ENCODE results near the gene FBXL20. TPM values are rescaled to one million over a fixed set of nuclear protein-coding genes. Genes with fewer than 3 reads are reported as not detected.

Gene FBXL20
- total RNA-seq, 2 donors from 2014 or later = 22.4 to 43.6 TPM

DNA sequence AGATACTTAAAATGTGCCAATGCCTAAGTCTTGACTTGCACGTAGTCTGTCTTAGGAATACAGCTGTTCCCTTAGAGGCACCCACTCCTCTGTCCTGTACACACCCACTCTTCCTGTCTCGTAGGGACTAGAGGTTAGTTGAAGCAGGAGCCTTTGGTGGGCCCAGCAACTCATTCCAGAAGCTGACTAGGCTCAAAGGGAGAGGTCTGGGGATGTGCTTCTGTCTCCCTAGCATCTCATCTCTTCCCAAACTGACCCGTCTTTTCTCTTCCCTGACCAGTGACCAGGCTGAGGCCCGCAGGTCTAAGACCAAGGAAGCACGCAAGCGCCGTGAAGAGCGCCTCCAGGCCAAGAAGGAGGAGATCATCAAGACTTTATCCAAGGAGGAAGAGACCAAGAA lies 197.2 kb downstream of the FBXL20 start:
- no peak overlapping the region for H3K27ac ChIP-seq
- no peak overlapping the region for H3K4me3 ChIP-seq
- no peak for DNase-seq (ENCODE audit: low spot score)
- 79% methylated on average over 8 of the region's 8 CpGs for WGBS
- TF ChIP-seq, protein P1, sequence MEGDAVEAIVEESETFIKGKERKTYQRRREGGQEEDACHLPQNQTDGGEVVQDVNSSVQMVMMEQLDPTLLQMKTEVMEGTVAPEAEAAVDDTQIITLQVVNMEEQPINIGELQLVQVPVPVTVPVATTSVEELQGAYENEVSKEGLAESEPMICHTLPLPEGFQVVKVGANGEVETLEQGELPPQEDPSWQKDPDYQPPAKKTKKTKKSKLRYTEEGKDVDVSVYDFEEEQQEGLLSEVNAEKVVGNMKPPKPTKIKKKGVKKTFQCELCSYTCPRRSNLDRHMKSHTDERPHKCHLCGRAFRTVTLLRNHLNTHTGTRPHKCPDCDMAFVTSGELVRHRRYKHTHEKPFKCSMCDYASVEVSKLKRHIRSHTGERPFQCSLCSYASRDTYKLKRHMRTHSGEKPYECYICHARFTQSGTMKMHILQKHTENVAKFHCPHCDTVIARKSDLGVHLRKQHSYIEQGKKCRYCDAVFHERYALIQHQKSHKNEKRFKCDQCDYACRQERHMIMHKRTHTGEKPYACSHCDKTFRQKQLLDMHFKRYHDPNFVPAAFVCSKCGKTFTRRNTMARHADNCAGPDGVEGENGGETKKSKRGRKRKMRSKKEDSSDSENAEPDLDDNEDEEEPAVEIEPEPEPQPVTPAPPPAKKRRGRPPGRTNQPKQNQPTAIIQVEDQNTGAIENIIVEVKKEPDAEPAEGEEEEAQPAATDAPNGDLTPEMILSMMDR (IDR thresholded peaks at IDR 0.05) = no peak
- TF ChIP-seq POLR2A (IDR thresholded peaks at IDR 0.05) = no peak
- no peak for TF ChIP-seq POLR2AphosphoS5 (IDR thresholded peaks at IDR 0.05)
- intact Hi-C loops (cut with DNase I) = no loop called here
- H3K27me3 ChIP-seq (replicated peaks; ENCODE audit: insufficient read depth) = no peaks in the 10 kb centered on the region
- H3K36me3 ChIP-seq = peaks cover 11 to 22% of the 10 kb centered on the region in 2 donors
- H3K4me1 ChIP-seq (replicated peaks) = peaks cover 12% of the 10 kb centered on the region
- H3K9me3 ChIP-seq = no peaks in the 10 kb centered on the region

Other genes with a start within 250 kb of the FBXL20 start
- 1 to 10 TPM; 3.9 to 5.4 TPM for gene PLXDC1, start 250.0 kb downstream of the FBXL20 start, total RNA-seq
- gene ARL5C, start 235.5 kb downstream of the FBXL20 start, total RNA-seq = not detected
- gene CACNB1, start 204.0 kb downstream of the FBXL20 start, total RNA-seq = 10 to 100 TPM in 1 of 2 donors, 1 to 10 TPM in 1; 3.4 to 17.8 TPM
- 1,000 to 10,000 TPM; 2,194 to 3,634 TPM for gene RPL19, start 201.3 kb downstream of the FBXL20 start, total RNA-seq
- 1 to 10 TPM; 3.9 to 4.8 TPM for gene STAC2, start 175.7 kb downstream of the FBXL20 start, total RNA-seq
- gene MED1, start 49.6 kb upstream of the FBXL20 start, total RNA-seq = 10 to 100 TPM; 22.9 to 39.7 TPM
- gene CDK12, start 59.9 kb upstream of the FBXL20 start, total RNA-seq = 10 to 100 TPM; 37.7 to 75.8 TPM
- gene NEUROD2, start 206.3 kb upstream of the FBXL20 start, total RNA-seq = under 1 TPM in 1 of 2 donors, not detected in 1; 0.17 TPM
- 100 to 1,000 TPM in 1 of 2 donors, 10 to 100 TPM in 1; 69.0 to 108 TPM for gene PPP1R1B, start 225.3 kb upstream of the FBXL20 start, total RNA-seq
- 100 to 1,000 TPM in 1 of 2 donors, 10 to 100 TPM in 1; 52.5 to 202 TPM for gene STARD3, start 235.5 kb upstream of the FBXL20 start, total RNA-seq

All from prostate gland (tissue), 2 donors.